Activated CD4-positive, alpha-beta T cell treated with anti-CD3 and anti-CD28 coated beads, Interleukin-2, amount 50 U/mL, for 48 hours (primary cell): ENCODE measurements around the gene ZNF770.
"Not testable (repeated sequence)": the region's sequence is repeated elsewhere in the genome, so short reads cannot be mapped to it uniquely, and the experiment has no call there.

Experiments used
- DNase-seq, 2 experiments: peaks; one replicate each; pipeline ENCODE4 v3.0.0-alpha.2; 2020

Gene ZNF770

GRCh38 chr15:34976073-34976472 is 12.0 kb downstream of the ZNF770 start:
- DNase-seq: no peak

GRCh38 chr15:34973512-34973911 is 14.6 kb downstream of the ZNF770 start:
- DNase-seq: no peak

GRCh38 chr15:34970098-34970643 is 17.9 kb downstream of the ZNF770 start:
- DNase-seq: not testable (repeated sequence)

- peak; percentile 90 to 93 for DNase-seq
Measured at GRCh38 chr15:34969340-34970097, 18.6 kb downstream of the ZNF770 start, which contains the start of gene AQR. Gene AQR, minus strand, starts transcription at chr15:34969742. Its CDS starts 129 bp downstream, at chr15:34969613.

GRCh38 chr15:34964277-34964676 is 23.8 kb downstream of the ZNF770 start:
- DNase-seq: no peak

GRCh38 chr15:34953851-34954250 is 34.2 kb downstream of the ZNF770 start:
- DNase-seq: no peak

GRCh38 chr15:34952481-34952880 is 35.6 kb downstream of the ZNF770 start:
- DNase-seq: no peak

- DNase-seq: no peak
Measured at GRCh38 chr15:34951993-34952392, 36.1 kb downstream of the ZNF770 start.

- DNase-seq: no peak
Measured at GRCh38 chr15:34944936-34945335, 43.2 kb downstream of the ZNF770 start.

- no peak for DNase-seq
Measured at GRCh38 chr15:34943711-34944110, 44.4 kb downstream of the ZNF770 start.

GRCh38 chr15:34943264-34943663 is 44.8 kb downstream of the ZNF770 start:
- not testable (repeated sequence) for DNase-seq

GRCh38 chr15:34942363-34942762 is 45.7 kb downstream of the ZNF770 start:
- DNase-seq: no peak

GRCh38 chr15:34941831-34942230 is 46.3 kb downstream of the ZNF770 start:
- no peak for DNase-seq

GRCh38 chr15:34941185-34941698 is 46.8 kb downstream of the ZNF770 start:
- no peak for DNase-seq

GRCh38 chr15:34933432-34933975 is 54.6 kb downstream of the ZNF770 start:
- no peak for DNase-seq

- DNase-seq: not testable (repeated sequence)
Measured at GRCh38 chr15:34928349-34928748, 59.7 kb downstream of the ZNF770 start.
